Mammary epithelial cell (primary cell): Measurements from ENCODE around the gene OOSP1.

Source experiments
- EZH2 ChIP-seq: IDR thresholded peaks from 2 replicates; pipeline ENCODE4 v1.6.1; 2012; ENCODE audit warnings: low read length, inconsistent platforms, borderline replicate concordance
- TF ChIP-seq, protein P1 (sequence below), 2 donors: IDR thresholded peaks in 1 of 2; conservative IDR thresholded peaks in 1 of 2; 2 replicates each; pipeline ENCODE4 v1.5.1; 2011 to 2012; ENCODE audit warnings: inconsistent platforms in 2 of 2, low read length in 2 of 2, mild to moderate bottlenecking in 2 of 2, control low read depth in 1 of 2, low read depth in 1 of 2; ENCODE audit not compliant: insufficient read depth in 1 of 2; ENCODE audit errors: extremely low read depth in 1 of 2

DNA sequence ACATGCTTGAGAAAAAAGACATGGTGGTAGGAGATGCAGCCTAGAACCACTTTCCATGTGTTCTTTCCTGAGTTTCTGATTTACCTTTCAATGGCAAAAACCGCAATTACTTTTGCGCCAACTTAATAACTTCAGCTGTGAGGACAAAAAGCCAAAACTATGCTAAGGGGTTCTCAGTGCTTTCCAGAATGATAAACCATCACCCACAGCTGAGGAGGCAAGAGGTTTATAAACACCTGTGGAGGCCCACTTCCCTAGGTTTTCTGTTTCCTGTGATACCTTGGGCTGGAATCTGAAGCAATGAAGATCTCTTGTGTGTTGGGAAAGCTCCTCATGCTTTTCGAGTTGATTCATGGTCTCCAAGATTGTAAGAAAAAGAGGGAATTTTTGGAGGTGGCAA lies 25.5 kb downstream of the OOSP1 start, which contains the start of gene OOSP4A:
- TF ChIP-seq, protein P1, sequence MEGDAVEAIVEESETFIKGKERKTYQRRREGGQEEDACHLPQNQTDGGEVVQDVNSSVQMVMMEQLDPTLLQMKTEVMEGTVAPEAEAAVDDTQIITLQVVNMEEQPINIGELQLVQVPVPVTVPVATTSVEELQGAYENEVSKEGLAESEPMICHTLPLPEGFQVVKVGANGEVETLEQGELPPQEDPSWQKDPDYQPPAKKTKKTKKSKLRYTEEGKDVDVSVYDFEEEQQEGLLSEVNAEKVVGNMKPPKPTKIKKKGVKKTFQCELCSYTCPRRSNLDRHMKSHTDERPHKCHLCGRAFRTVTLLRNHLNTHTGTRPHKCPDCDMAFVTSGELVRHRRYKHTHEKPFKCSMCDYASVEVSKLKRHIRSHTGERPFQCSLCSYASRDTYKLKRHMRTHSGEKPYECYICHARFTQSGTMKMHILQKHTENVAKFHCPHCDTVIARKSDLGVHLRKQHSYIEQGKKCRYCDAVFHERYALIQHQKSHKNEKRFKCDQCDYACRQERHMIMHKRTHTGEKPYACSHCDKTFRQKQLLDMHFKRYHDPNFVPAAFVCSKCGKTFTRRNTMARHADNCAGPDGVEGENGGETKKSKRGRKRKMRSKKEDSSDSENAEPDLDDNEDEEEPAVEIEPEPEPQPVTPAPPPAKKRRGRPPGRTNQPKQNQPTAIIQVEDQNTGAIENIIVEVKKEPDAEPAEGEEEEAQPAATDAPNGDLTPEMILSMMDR (conservative IDR thresholded peaks at IDR 0.05 in 1 of 2, IDR thresholded peaks at IDR 0.05 in 1 of 2; ENCODE audit: extremely low read depth in 1 of 2, insufficient read depth in 1 of 2, low read depth in 1 of 2, low read length in 2 of 2): no peak
- TF ChIP-seq EZH2: no peak
